K562 (cell line): Measurements from ENCODE around the gene LIN7A. TPM values are rescaled to one million over a fixed set of nuclear protein-coding genes. Genes with fewer than 3 reads are reported as not detected.

Experiments used
- ATAC-seq: fragments of 200-7000 bp; cut with Tn5 transposase; 3 replicates; pipeline ENCODE4 v1.9.1; 2020; ENCODE audit warnings: moderate library complexity
- Bru-seq: library from RNA; stranded (reverse); fragments of 400-500 nt; gene quantifications from one replicate; lab custom pipeline; 2021; lab: Mats Ljungman, UMichigan
- BruChase-seq, 2 experiments: library from RNA; stranded (reverse); fragments of 400-500 nt; gene quantifications; one replicate each; lab custom pipeline; 2021; lab: Mats Ljungman, UMichigan
- BruUV-seq: library from RNA; stranded (reverse); fragments of 400-500 nt; replicated peaks from 2 replicates; lab custom pipeline; 2021; lab: Mats Ljungman, UMichigan
- CTCF ChIA-PET: fragments of 300-600 bp; formaldehyde crosslinking; extraction: SDS; loops from one replicate; lab custom pipeline; 2021; ENCODE audit warnings: low intra/inter-chr PET ratio; lab: Yijun Ruan, JAX
- POLR2A ChIA-PET: fragments of 300-600, 350-650 bp; sonication (Branson Sonifier 250); formaldehyde crosslinking; extraction: SDS; loops from one replicate; lab custom pipeline; 2021; ENCODE audit warnings: antibody characterized with exemption, inconsistent platforms; lab: Yijun Ruan, JAX
- DNase-seq, 4 experiments: peaks; one replicate each; pipeline versions ENCODE4 v3.0.0 to v3.0.0-alpha.2; 2011 to 2018; ENCODE audit warnings: low spot score in 3 of 4, mixed read lengths in 3 of 4; ENCODE audit errors: extremely low read depth in 1 of 4
- FAIRE-seq: peaks from 2 replicates; lab custom pipeline; 2011; peaks lifted over from hg19 to GRCh38; lab: Jason Lieb, UNC
- H2AFZ ChIP-seq: 2 replicates; pipeline ENCODE4 v1.6.0; 2011; ENCODE audit warnings: low read depth, low read length, control low read depth, inconsistent platforms
- H3K27ac ChIP-seq: fragments of 200-600 bp; 3 replicates; pipeline ENCODE4 v1.8.0; 2011; ENCODE audit warnings: low read depth, mild to moderate bottlenecking, control low read depth, inconsistent platforms, low read length, moderate library complexity, mixed read lengths; ENCODE audit errors: extremely low read depth
- H3K27me3 ChIP-seq, 2 experiments: fragments of 300-600 bp in 1 of 2; 2 replicates in 1 of 2; 3 replicates in 1 of 2; pipeline versions ENCODE4 v1.6.0 to v1.8.0; 2011; ENCODE audit warnings: inconsistent platforms in 2 of 2, low read length in 2 of 2, mild to moderate bottlenecking in 1 of 2, mixed read lengths in 1 of 2, moderate library complexity in 1 of 2; ENCODE audit not compliant: control insufficient read depth in 2 of 2, insufficient read depth in 2 of 2
- H3K36me3 ChIP-seq: fragments of 300-600 bp; 3 replicates; pipeline ENCODE4 v1.8.0; 2011; ENCODE audit warnings: mild to moderate bottlenecking, low read length, inconsistent platforms; ENCODE audit not compliant: control insufficient read depth, insufficient read depth
- H3K4me1 ChIP-seq, 2 experiments: fragments of 200-600 bp in 1 of 2; replicated peaks in 1 of 2; 2 replicates in 1 of 2; 3 replicates in 1 of 2; pipeline versions ENCODE4 v1.5.1 to v1.8.0; 2011; ENCODE audit warnings: inconsistent platforms in 2 of 2, low read length in 2 of 2, mild to moderate bottlenecking in 1 of 2, mixed read lengths in 1 of 2, moderate library complexity in 1 of 2; ENCODE audit not compliant: control insufficient read depth in 2 of 2, insufficient read depth in 2 of 2
- H3K4me2 ChIP-seq: 2 replicates; pipeline ENCODE4 v1.6.1; 2011; ENCODE audit warnings: low read length, control low read depth, inconsistent platforms, mixed read lengths; ENCODE audit not compliant: insufficient read depth
- H3K4me3 ChIP-seq: fragments of 200-600 bp; sonication (generic), shearing (Covaris generic); 2 replicates; pipeline ENCODE4 v1.5.1; 2016; ENCODE audit warnings: control low read depth, inconsistent platforms
- H3K79me2 ChIP-seq: fragments of 200-600 bp; 3 replicates; pipeline ENCODE4 v1.8.0; 2011; ENCODE audit warnings: low read length, inconsistent platforms; ENCODE audit not compliant: control insufficient read depth, insufficient read depth
- H3K9ac ChIP-seq, 2 experiments: 2 replicates each; pipeline versions ENCODE4 v1.6.0 to v1.6.1; 2011; ENCODE audit warnings: low read depth in 2 of 2, low read length in 2 of 2, control low read depth in 1 of 2, inconsistent platforms in 1 of 2, mild to moderate bottlenecking in 1 of 2, mixed read lengths in 1 of 2; ENCODE audit not compliant: insufficient read depth in 1 of 2
- H3K9me1 ChIP-seq: one replicate; pipeline ENCODE4 v1.6.0; 2011; ENCODE audit warnings: inconsistent platforms, mild to moderate bottlenecking, low read length, moderate library complexity; ENCODE audit not compliant: control insufficient read depth, insufficient read depth
- H3K9me3 ChIP-seq: replicated peaks from 2 replicates; pipeline ENCODE4 v1.5.1; 2011; ENCODE audit warnings: low read depth, low read length, inconsistent platforms; ENCODE audit not compliant: control insufficient read depth, insufficient read depth
- H4K20me1 ChIP-seq: replicated peaks from 2 replicates; pipeline ENCODE4 v1.6.1; 2011; ENCODE audit warnings: low read length, inconsistent platforms, mixed read lengths; ENCODE audit not compliant: control insufficient read depth, insufficient read depth
- CEBPB ChIP-seq: fragments of 450-650 bp; IDR thresholded peaks from 2 replicates; pipeline ENCODE4 v1.6.1; 2016; ENCODE audit warnings: missing genetic modification characterization, missing compliant biosample characterization
- MXD1 ChIP-seq: fragments of 250-450 bp; sonication (Bioruptor Pico); IDR thresholded peaks from 2 replicates; pipeline ENCODE4 v1.8.0; 2021; ENCODE audit warnings: borderline replicate concordance, mild to moderate bottlenecking, moderate library complexity; ENCODE audit not compliant: poor library complexity, severe bottlenecking
- NKRF ChIP-seq: fragments of 450-650 bp; IDR thresholded peaks from 2 replicates; pipeline ENCODE4 v1.6.1; 2016; ENCODE audit warnings: borderline replicate concordance
- PHF21A ChIP-seq: fragments of 450-650 bp; IDR thresholded peaks from 2 replicates; pipeline ENCODE4 v1.6.1; 2017; ENCODE audit warnings: low read depth, borderline replicate concordance
- TEAD2 ChIP-seq: fragments of 450-650 bp; IDR thresholded peaks from 2 replicates; pipeline ENCODE4 v1.6.1; 2016; ENCODE audit warnings: missing genetic modification characterization, control low read depth, missing compliant biosample characterization
- TRIM28 ChIP-seq: fragments of 450-650 bp; IDR thresholded peaks from 2 replicates; pipeline ENCODE4 v1.6.1; 2017
- WGBS: fragments of 100-300 bp; shearing (Covaris generic); methylation state at CpG from one replicate; pipeline ENCODE4 v1.1.6; 2016; ENCODE audit warnings: low coverage, mixed read lengths; ENCODE audit not compliant: insufficient coverage; ENCODE audit errors: missing lambda C conversion rate; 5-methylcytosine and 5-hydroxymethylcytosine counted together
- in situ Hi-C: fragments of 300-500 bp; cut with MboI; formaldehyde crosslinking; loops from 4 replicates; pipeline ENCODE4 v1.15.0; 2018; ENCODE audit warnings: inconsistent platforms, mixed read lengths
- intact Hi-C: fragments of 100-400 bp; cut with micrococcal nuclease; formaldehyde crosslinking; loops from 2 replicates; pipeline ENCODE4 v1.14.2; 2022
- long read RNA-seq, 3 experiments: library from polyadenylated mRNA in 2 of 3; library from RNA in 1 of 3; unstranded in 2 of 3; stranded (forward) in 1 of 3; transcript quantifications; one replicate each; pipeline ENCODE4 v2.0.0, GENCODE V29; 2019 to 2022
- polyA minus RNA-seq, 3 experiments: library from RNA; depleted of rRNA, polyadenylated mRNA; stranded (reverse); fragments of >200 nt; gene quantifications; 2 replicates each; pipeline ENCODE4 v1.2.3, GENCODE V29; 2011
- polyA plus RNA-seq, 8 experiments: library from polyadenylated mRNA; depleted of rRNA in 4 of 8; stranded (reverse) in 5 of 8; unstranded in 3 of 8; fragments of >200 nt; fragmentation: Nextera tagmentation in 2 of 8; fragmentation: Illumina TruSeq in 1 of 8; extraction: Ambion mirVana in 2 of 8; extraction: Trizol in 1 of 8; gene quantifications; 2 replicates each; pipeline versions ENCODE4 v1.2.1 to v1.2.3, GENCODE V29; 2011 to 2014; ENCODE audit warnings: inconsistent platforms in 1 of 8, missing spikeins in 1 of 8
- total RNA-seq, 7 experiments: library from RNA; depleted of rRNA in 6 of 7; stranded (reverse); fragments of >200 nt in 6 of 7; fragmentation: Illumina TruSeq in 2 of 7; extraction: Trizol in 2 of 7; gene quantifications; 2 replicates each; pipeline versions ENCODE4 v1.2.1 to v1.2.3, GENCODE V29; 2011 to 2021; ENCODE audit warnings: low replicate concordance in 1 of 7
- TF ChIP-seq, protein P1 (sequence below): fragments of 200-800 bp; sonication (Bioruptor generic); IDR thresholded peaks from 2 replicates; pipeline ENCODE4 v1.6.1; 2017; ENCODE audit warnings: missing genetic modification characterization, missing compliant biosample characterization

Gene LIN7A, protein sequence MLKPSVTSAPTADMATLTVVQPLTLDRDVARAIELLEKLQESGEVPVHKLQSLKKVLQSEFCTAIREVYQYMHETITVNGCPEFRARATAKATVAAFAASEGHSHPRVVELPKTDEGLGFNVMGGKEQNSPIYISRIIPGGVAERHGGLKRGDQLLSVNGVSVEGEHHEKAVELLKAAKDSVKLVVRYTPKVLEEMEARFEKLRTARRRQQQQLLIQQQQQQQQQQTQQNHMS
- not detected in 2 replicates for total RNA-seq (2011; cell fraction: chromatin; rRNA removed; ENCODE audit: low replicate concordance)
- total RNA-seq (2011; cell fraction: nucleolus; rRNA removed): not detected in 2 replicates
- not detected in 2 replicates for total RNA-seq (2011; cell fraction: nucleoplasm; rRNA removed)
- total RNA-seq (2014; rRNA removed): not detected in 2 replicates
- total RNA-seq (2014; rRNA removed; fragmentation: Illumina TruSeq; extraction: Trizol): not detected in 2 replicates
- not detected in 2 replicates for total RNA-seq (2015; rRNA removed; fragmentation: Illumina TruSeq; extraction: Trizol)
- total RNA-seq (2021): 0.02 TPM in 1 of 2 replicates, not detected in the other
- polyA plus RNA-seq (2011; rRNA removed): not detected in 2 replicates
- not detected in 2 replicates for polyA plus RNA-seq (2011; cell fraction: cytosol; rRNA removed)
- not detected in 2 replicates for polyA plus RNA-seq (2011; cell fraction: nucleus; rRNA removed)
- not detected in 2 replicates for polyA plus RNA-seq (2012)
- polyA plus RNA-seq (2014; fragmentation: Illumina TruSeq; extraction: Trizol): not detected in 2 replicates
- not detected for polyA plus RNA-seq (2014; fragmentation: Nextera tagmentation; extraction: Ambion mirVana)
- polyA plus RNA-seq (2014; rRNA removed): not detected in 2 replicates
- polyA minus RNA-seq (2011; rRNA and poly(A)+ RNA removed): not detected in 2 replicates
- polyA minus RNA-seq (2011; cell fraction: cytosol; rRNA and poly(A)+ RNA removed): not detected in 2 replicates
- not detected in 2 replicates for polyA minus RNA-seq (2011; cell fraction: nucleus; rRNA and poly(A)+ RNA removed)
- percentile 6 among the genes with signal in this experiment for Bru-seq, nascent RNA
- percentile 4 among the genes with signal in this experiment for BruChase-seq, experiment 1, labeled RNA remaining after a 2-hour chase
- BruChase-seq, experiment 2, labeled RNA remaining after a 6-hour chase: percentile 5 among the genes with signal in this experiment
- long read RNA-seq, experiment 1: 0 reads
- long read RNA-seq, experiment 2: 0 reads
- long read RNA-seq, experiment 3: 0 reads

DNA sequence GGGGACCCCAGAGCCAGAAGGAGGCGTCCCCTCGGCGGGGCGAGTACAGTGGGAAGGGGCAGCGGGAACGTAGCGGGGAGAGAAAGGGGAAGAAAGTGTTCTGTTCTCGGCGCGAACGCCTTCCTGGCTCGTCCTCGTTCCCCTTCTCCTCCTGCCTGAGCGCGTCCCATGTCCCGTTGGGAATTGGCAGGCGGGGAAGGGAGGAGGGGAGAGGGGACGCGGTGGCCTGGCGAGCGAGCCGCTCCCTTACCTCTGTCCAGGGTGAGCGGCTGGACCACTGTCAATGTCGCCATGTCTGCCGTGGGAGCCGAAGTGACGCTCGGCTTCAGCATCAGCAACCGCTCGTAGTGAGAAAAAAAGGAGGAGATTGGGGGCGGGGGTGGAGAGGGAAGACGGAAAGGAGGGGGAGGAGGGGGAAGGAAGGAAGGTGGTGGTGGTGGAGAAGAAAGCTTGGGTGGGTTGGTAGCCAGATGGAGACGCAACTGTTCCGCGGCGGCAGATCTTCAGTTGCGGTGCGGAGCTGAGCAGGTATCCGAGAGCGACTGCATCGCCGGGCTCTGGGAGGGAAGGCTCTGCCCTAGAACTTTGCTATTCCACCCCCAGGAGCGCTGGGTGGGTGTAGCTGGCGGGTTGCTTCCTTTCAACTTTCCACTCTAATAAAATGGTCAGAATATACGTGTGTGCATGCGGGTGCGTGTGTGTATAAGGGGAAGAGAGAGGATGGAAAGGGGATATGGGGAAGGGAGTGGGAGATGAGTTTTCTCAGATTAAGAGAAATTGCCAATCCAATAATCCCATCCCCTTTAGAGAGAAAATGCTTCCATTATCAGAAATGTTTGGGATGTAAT lies at the start of gene LIN7A:
Gene LIN7A (minus strand): TSS at position 544 of the 848 bp plus-strand sequence. CDS start 212 bp downstream, at position 332.
- no peak for DNase-seq
- 1% methylated on average over 15 of the region's 47 CpGs for WGBS
- Histone ChIP-seq H3K9ac (no peak within 1 kb of the TSS), H3K27ac (no peak within 1 kb of the TSS), H3K9me3 (no peaks in the 10 kb centered on the region), H3K4me1 (no peaks in the 10 kb centered on the region), H3K4me3 (no peak within 1 kb of the TSS), H3K79me2 (no peaks in the 10 kb centered on the region), H4K20me1 (no peaks in the 10 kb centered on the region), H3K9me1 (no peaks in the 10 kb centered on the region), H3K36me3 (no peaks in the 10 kb centered on the region), H2AFZ (no peak within 1 kb of the TSS), H3K27me3 (no peaks in the 10 kb centered on the region), H3K4me2 (no peak within 1 kb of the TSS)
- ChIA-PET CTCF (no interaction called here), POLR2A (no interaction called here)
- in situ Hi-C loops: no loop called here
- intact Hi-C loops: no loop called here
- BruUV-seq: no TSS peak
- no peak for ATAC-seq
- no peak for FAIRE-seq
- TF ChIP-seq CEBPB (no peak), MXD1 (CRISPR knock-in tag) (no peak), NKRF (no peak), PHF21A (no peak), TRIM28 (no peak), TEAD2 (tag) (no peak)
- TF ChIP-seq, protein P1, sequence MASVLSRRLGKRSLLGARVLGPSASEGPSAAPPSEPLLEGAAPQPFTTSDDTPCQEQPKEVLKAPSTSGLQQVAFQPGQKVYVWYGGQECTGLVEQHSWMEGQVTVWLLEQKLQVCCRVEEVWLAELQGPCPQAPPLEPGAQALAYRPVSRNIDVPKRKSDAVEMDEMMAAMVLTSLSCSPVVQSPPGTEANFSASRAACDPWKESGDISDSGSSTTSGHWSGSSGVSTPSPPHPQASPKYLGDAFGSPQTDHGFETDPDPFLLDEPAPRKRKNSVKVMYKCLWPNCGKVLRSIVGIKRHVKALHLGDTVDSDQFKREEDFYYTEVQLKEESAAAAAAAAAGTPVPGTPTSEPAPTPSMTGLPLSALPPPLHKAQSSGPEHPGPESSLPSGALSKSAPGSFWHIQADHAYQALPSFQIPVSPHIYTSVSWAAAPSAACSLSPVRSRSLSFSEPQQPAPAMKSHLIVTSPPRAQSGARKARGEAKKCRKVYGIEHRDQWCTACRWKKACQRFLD (CRISPR knock-in tag): no peak
